HG02571 (cell line): Measurements from ENCODE around the gene ARHGAP21.
"Not testable (repeated sequence)": the region's sequence is repeated elsewhere in the genome, so short reads cannot be mapped to it uniquely, and the experiment has no call there.

Source experiments
- ATAC-seq: cut with Tn5 transposase; IDR thresholded peaks from one replicate; pipeline ENCODE4 v1.9.1; 2021; ENCODE audit warnings: mild to moderate bottlenecking, moderate library complexity; ENCODE audit not compliant: unreplicated experiment

ARHGAP21 gene

GRCh38 chr10:24690961-24691512 lies 32.6 kb downstream of the ARHGAP21 start:
- ATAC-seq, result no peak

DNA sequence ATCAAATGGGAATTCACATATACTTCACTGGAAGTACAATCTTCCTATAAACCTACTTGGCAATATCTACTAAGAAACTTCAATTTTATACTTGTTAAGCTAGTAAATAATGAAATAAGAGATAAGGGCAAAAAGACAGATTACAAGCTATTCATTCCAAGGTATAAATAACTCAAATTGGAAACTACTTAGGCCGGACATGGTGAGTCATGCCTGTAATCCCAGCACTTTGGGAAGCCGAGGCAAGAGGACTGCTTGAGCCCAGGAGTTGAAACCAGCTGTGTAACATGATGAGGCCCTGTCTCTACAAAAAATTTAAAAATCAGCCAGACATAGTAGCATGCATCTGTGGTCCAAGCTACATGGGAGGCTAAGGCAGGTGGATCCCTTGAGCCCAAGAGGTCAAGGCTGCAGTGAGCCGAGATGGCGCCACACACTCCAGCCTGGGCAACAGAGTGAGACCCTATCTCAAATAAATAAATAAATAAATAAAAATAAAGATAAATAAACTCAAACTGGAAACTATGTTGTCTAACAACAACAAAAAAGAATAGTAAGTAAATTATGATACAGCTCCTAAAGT lies 37.6 kb downstream of the ARHGAP21 start:
- no peak for ATAC-seq

DNA sequence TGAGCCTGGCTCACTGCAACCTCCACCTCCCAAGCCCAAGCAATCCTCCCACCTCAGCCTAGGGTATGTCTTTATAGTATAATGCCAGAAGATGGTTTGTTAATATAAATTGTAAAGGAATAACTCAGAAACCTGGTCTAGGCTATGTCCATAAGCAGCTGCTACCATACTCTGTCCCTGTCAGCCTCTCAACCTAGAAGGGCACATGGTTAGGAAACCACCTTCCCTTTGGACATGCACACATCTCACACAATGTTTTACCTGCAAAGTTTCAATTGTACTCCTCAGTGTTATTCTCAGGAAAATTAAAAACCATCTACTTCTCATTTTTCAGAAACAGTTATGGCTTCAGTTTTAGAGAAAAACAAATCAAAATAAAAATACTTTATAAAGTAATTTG lies 40.1 kb downstream of the ARHGAP21 start:
- ATAC-seq, result no peak

GRCh38 chr10:24681572-24682088 lies 42.1 kb downstream of the ARHGAP21 start:
- ATAC-seq, result no peak

GRCh38 chr10:24680647-24681524 lies 42.8 kb downstream of the ARHGAP21 start:
- no peak for ATAC-seq

DNA sequence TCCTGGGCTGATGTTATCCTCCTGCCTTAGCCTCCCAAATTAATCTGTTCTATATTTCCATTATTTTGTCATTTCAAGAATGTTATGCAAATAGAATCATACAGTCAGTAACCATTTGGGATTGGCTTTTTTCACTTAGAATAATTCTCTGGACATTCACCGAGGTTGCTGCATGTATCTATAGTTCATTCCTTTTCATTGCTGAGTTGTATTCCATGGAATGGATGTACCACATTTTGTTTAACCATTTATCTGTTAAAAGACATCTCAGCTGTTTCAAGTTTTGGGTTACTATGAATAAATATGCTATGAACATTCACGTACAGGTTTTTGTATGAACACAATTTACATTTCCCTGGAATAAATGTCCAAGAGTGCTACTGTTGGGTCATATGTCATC lies 44.9 kb downstream of the ARHGAP21 start:
- no peak for ATAC-seq

DNA sequence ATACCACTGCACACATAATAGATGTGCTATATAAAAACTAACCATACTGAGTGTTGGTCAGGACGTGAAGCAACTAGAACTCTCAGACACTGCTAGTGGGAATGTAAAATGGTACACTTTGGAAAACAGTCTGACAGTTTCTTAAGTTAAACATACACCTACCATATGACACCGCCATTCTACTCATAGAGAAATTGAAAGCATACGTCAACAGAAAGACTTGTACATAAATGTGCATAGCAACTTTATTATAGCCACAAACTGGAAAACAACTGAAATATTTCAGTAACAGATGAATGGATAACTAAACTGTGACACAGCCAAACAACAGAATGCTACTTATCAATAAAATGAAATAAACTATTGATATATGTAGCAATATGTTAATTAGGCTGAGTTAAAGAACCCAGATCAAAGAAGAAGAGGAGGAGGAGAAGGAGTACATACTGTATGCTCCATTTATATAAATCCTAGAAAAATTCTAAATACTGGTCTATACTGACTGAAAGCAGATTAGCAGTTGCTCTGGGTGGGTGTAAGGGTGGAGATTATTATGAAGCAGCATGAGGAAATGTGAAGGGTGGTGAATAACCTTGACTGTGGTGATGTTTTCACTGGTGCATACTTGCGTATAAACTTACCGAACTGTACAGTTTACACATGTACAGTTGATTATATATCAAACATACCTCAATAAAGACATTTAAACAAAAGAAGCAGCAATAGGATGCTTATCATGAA lies 48.6 kb downstream of the ARHGAP21 start:
- no peak for ATAC-seq

DNA sequence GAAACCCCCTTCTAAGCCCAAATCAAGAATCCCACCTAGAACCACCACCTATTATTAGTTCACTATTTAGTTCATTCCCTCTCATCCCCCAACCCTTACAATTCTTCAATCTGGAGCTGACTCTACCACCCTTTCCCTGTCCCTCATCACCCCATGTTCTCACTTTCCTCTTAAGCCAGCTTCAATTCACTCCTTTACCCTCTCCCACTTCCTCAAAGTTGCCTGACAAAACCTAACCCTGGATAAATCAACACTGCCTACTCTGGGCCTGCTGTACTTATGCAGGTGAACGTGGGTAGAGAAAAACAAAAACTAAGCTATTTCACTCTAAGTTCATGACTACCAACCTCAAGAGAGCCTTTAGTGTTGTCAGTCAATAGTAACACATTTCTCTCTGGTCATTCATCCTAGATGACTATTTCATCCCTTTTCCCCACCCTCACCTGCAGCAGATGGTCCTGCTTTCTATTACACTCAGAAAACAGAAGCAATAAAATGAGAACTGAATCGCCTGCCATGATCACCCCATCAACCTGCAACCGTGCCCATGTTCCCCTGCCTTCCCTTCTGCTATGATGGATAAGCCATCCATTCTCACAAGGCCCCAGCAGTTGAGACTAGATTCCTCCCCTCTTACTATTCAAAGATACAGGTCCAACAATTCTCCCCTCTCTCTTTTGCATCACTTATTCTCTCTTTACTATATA lies 52.6 kb downstream of the ARHGAP21 start:
- ATAC-seq, result no peak

GRCh38 chr10:24669285-24669852 lies 54.3 kb downstream of the ARHGAP21 start:
- ATAC-seq, result no peak

GRCh38 chr10:24668247-24668646 lies 55.4 kb downstream of the ARHGAP21 start:
- no peak for ATAC-seq

DNA sequence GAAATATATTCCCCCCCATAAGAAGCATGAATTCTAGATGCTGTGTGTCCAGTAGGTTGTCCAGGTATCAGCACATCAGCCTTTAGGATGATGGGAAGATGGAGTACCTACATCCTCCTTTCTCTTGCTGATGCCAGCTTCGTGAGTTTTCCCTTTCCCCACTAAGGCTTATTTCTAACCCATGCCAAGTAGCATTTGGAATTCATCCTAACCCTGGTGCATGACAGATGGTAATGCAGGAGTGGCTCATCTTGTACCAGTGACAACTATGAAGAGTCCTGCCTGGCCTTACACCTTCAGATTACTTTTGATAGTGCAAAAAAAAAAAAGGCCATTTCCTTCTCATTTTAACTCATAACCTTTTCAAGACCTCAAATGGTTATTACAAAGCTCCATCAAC lies 58.7 kb downstream of the ARHGAP21 start:
- ATAC-seq, result no peak

DNA sequence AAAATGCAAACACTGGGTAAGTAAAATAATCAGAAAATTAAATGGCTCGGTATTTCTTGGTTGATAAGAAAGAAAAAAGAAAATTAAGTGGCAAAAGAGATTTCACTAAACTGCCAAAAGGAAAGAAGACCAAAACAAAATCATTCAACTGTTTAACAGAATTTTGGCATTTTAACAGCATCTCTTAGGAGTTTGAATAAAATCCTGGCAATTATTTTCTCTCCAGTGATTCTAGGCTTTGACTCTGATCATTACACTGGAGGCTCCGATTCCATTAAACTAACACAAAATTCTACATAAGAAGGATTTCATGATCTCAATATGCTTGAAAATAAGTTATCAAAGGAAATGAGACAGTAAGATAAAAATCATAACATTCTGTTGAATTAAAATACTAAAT lies 62.3 kb downstream of the ARHGAP21 start:
- no peak for ATAC-seq

GRCh38 chr10:24658319-24658718 lies 65.4 kb downstream of the ARHGAP21 start:
- ATAC-seq, result not testable (repeated sequence)

DNA sequence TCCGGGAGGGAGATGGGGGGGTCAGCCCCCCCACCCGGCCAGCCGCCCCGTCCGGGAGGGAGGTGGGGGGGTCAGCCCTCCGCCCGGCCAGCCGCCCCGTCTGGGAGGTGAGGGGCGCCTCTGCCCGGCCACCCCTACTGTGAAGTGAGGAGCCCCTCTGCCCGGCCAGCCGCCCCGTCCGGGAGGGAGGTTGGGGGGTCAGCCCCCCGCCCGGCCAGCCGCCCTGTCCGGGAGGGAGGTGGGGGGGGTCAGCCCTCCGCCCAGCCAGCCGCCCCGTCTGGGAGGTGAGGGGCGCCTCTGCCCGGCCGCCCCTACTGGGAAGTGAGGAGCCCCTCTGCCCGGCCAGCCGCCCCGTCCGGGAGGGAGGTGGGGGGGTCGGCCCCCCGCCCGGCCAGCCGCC lies 67.4 kb downstream of the ARHGAP21 start:
- ATAC-seq, result not testable (repeated sequence)

DNA sequence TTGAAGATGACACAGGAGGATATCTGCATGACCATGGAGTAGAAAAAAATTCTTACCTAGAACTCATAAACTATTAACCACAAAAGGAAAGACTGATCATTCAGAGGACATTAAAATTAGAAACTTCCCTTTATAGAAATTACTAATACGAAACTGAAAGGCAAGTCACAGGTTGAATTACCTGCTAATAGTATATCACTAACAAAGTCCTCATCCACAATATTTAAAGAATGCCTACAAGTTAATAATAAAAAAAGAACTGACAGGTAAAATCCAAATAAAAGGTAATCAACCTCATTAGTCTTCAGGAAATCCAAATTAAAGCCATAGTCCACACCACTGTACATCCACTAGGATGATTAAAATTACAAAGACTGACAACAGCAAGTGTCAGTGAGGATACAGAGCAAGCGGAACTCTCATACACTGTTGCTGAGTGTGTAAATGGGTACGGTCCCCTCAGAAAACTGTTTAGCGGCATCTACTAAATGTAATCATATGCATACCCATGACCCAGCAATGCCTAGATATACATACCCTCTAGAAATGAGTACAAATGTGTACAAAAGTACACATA lies 71.2 kb downstream of the ARHGAP21 start:
- ATAC-seq, result peak; percentile 77

DNA sequence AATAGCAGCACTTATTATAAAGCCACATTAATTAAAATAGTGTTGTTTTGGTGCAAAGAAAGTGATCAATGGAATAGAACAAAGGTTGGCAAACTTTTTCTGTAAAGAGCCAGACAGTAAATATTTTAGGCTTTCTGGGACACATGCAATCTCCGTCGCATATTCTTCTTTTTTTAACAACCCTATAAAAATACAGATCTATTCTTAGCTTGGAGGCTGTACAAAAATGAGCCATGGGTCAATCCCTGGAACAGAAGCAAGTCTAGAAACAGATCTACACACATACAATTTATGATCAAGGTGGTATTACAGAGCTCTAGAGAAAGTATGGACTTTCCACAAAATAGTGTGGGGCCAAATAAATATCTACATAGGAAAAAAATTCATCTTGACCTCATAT lies 71.8 kb downstream of the ARHGAP21 start:
- peak; percentile 2 for ATAC-seq

DNA sequence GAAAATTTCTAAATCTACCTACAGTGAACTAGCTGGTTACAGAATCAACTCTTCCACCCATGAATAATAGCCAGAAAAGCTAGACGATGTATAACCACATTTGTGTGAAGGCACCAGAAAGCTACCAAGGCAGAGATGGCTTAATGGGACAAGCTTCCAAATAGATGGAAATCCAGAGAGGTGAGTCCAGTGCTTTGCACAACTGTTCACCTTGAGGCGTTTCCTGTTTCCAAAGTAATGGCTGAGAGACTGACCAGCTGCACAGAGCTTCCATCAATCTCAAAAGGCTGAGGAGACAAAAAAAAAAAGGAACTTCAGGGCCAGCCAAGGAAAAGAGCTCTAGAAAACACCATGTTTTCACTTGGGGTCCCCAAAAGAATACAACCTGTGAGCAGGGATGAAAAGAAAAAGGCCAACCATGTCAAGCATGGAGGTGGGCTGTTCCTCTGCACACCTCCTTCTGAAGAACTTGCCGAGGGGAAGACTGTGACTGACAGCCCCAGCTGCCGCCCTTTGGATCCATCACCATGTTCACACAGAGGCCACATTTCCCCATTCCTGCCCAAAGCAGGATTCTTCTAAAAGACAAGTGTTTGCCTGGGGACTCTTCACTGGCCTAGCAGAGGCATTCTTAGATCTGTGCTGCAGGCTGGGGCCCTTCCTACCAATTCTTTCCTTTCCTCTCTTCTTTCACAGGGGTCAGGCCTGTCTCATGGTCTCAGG lies 72.9 kb downstream of the ARHGAP21 start:
- ATAC-seq, result no peak

DNA sequence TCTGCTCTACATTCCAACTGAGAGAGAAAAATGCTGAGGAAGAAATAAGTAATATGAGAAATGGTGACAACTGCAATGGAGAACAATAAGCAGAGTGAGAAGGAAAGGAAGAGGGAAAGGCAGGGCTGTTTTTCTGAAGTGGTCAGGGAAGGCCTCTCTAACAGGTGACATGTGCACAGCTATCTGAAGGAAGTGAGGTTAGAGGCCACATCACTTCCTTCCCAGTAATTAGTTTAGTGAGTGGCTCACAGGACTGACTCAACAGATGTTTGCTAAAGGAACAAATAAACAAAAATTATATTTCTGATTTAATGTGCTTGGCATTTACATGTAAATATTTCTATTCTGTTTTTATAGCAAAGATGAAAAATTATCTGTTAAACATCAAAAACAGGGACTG lies 77.9 kb downstream of the ARHGAP21 start:
- ATAC-seq, result no peak

DNA sequence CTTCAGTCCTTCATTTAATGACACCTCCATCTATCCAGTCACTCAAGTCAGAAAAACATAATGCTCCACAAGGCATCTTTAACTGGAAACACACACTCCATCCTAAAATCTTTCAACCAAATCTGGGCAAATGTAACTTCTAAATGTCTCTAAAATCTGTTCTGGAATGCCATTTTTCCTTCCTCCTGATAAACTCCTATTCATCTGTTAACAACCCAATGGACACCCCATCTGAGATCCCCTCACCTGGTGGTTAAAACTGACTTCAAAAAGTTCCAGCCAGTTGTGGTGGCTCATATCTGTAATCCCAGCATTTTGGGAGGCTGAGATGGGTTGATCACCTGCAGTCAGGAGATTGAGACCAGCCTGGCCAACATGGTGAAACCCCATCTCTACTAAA lies 78.7 kb downstream of the ARHGAP21 start:
- no peak for ATAC-seq
